Motor neuron (in vitro differentiated cells): ENCODE data around the gene CYFIP1. TPM values are rescaled to one million over a fixed set of nuclear protein-coding genes. Genes with fewer than 3 reads are reported as not detected.
"Not testable (repeated sequence)": the region's sequence is repeated elsewhere in the genome, so short reads cannot be mapped to it uniquely, and the experiment has no call there.

Experiments used
- ATAC-seq, 8 experiments: fragments of 200-7000 bp; cut with Tn5 transposase; replicated peaks in 6 of 8; 2 replicates each; pipeline ENCODE4 v1.8.0; 2021; ENCODE audit warnings: mild to moderate bottlenecking in 8 of 8, moderate library complexity in 8 of 8
- H3K27ac ChIP-seq, 2 donors: fragments of 250-450 bp; sonication (Bioruptor Pico); 2 replicates each; pipeline ENCODE4 v1.9.0; 2021; ENCODE audit warnings: antibody characterized with exemption in 2 of 2, mild to moderate bottlenecking in 2 of 2, moderate library complexity in 1 of 2
- H3K4me1 ChIP-seq, 2 donors: fragments of 250-450 bp; sonication (Bioruptor Pico); replicated peaks in 1 of 2; 2 replicates each; pipeline ENCODE4 v1.6.1; 2021; ENCODE audit warnings: antibody characterized with exemption in 2 of 2, mild to moderate bottlenecking in 2 of 2, moderate library complexity in 1 of 2
- H3K4me3 ChIP-seq, 5 donors: fragments of 250-450 bp; sonication (Bioruptor Pico); 2 replicates each; pipeline ENCODE4 v1.9.0; 2021; ENCODE audit warnings: antibody characterized with exemption in 5 of 5, mild to moderate bottlenecking in 5 of 5, moderate library complexity in 4 of 5
- WGBS, 10 experiments: fragments of 450-650 bp; shearing (Covaris generic); methylation state at CpG; one replicate each; pipeline ENCODE4 v1.0.0; 2022; 5-methylcytosine and 5-hydroxymethylcytosine counted together
- in situ Hi-C, 9 experiments: fragments of 400-800 bp; cut with MboI; loops; one replicate each; pipeline ENCODE4 v1.15.0; 2021; ENCODE audit warnings: low sequenced_read_pairs in 9 of 9, low pct_unique_long_range_greater_than_20kb in 2 of 9; ENCODE audit not compliant: unreplicated experiment in 9 of 9
- total RNA-seq, 8 experiments: library from RNA; unstranded; fragments of 300-600 nt; gene quantifications; 2 replicates each; pipeline versions ENCODE4 v1.2.3 to v1.2.4, GENCODE V29; 2022

CYFIP1 gene
- 10 to 100 TPM; 13.2 to 76.1 (median 31.8) TPM for total RNA-seq

- peak; percentile 78 to 87 (median 80) for ATAC-seq
- Histone ChIP-seq H3K27ac (no peak within 1 kb of the TSS), H3K4me3 (peak within 1 kb of the TSS; percentile 51 to 97 (median 64)), H3K4me1 (peaks cover 0 to 5% of the 10 kb centered on the region in 2 donors)
- WGBS, 10 experiments, result 0 to 3% (median 1%) methylated on average over 3 to 15 of the region's 93 CpGs; no CpG with 5 or more reads in 7 of the 10 experiments
- in situ Hi-C loops, result loop anchor here in 1 of 9 experiments (25.0 kb wide), 1 partner anchor 93 kb away; no protein-coding TSS in a partner anchor
Measured at GRCh38 chr15:22980189-22981050, at the start of gene CYFIP1. Gene CYFIP1, minus strand, starts transcription at chr15:22980368. Its CDS starts 33,083 bp downstream, at chr15:22947285.

GRCh38 chr15:23026218-23026617 is 46.0 kb upstream of the CYFIP1 start:
- no peak for ATAC-seq
- Histone ChIP-seq H3K27ac (no peak overlapping the region), H3K4me3 (no peak overlapping the region), H3K4me1 (no peaks in the 10 kb centered on the region)
- in situ Hi-C loops, result no loop called here
- 86 to 100% (median 100%) methylated on average over 1 of the region's 1 CpG; no CpG with 5 or more reads in 4 of the 10 experiments for WGBS, 10 experiments

GRCh38 chr15:23022156-23022555 is 42.0 kb upstream of the CYFIP1 start:
- Histone ChIP-seq H3K4me3 (no peak overlapping the region), H3K4me1 (no peaks in the 10 kb centered on the region), H3K27ac (no peak overlapping the region)
- no peak for ATAC-seq
- WGBS, 10 experiments, result 83 to 100% (median 95%) methylated on average over 1 to 2 of the region's 2 CpGs; no CpG with 5 or more reads in 3 of the 10 experiments
- in situ Hi-C loops, result no loop called here

GRCh38 chr15:23014394-23015000 is 34.3 kb upstream of the CYFIP1 start:
- WGBS, 10 experiments, result 86 to 100% methylated on average over 1 to 2 of the region's 3 CpGs; no CpG with 5 or more reads in 8 of the 10 experiments
- Histone ChIP-seq H3K4me3 (no peak overlapping the region), H3K4me1 (no peaks in the 10 kb centered on the region), H3K27ac (no peak overlapping the region)
- in situ Hi-C loops, result no loop called here
- ATAC-seq, result no peak

GRCh38 chr15:23013681-23014080 is 33.5 kb upstream of the CYFIP1 start:
- ATAC-seq, result no peak
- in situ Hi-C loops, result no loop called here
- H3K27ac ChIP-seq, result no peak overlapping the region
- H3K4me3 ChIP-seq, result no peak overlapping the region
- H3K4me1 ChIP-seq, result no peaks in the 10 kb centered on the region
- 80 to 100% (median 96%) methylated on average over 1 to 2 of the region's 5 CpGs; no CpG with 5 or more reads in 6 of the 10 experiments for WGBS, 10 experiments

- WGBS, 10 experiments, result 60 to 100% (median 92%) methylated on average over 1 to 8 of the region's 9 CpGs; no CpG with 5 or more reads in 2 of the 10 experiments
- H3K27ac ChIP-seq, ATAC-seq, in situ Hi-C loops, H3K4me3 ChIP-seq, H3K4me1 ChIP-seq: not testable (repeated sequence)
Measured at GRCh38 chr15:23012616-23013015, 32.4 kb upstream of the CYFIP1 start.

GRCh38 chr15:23003736-23004135 is 23.6 kb upstream of the CYFIP1 start:
- Histone ChIP-seq H3K4me3 (no peak overlapping the region), H3K27ac (no peak overlapping the region), H3K4me1 (no peaks in the 10 kb centered on the region)
- WGBS, 10 experiments, result 40 to 100% (median 94%) methylated on average over 1 to 5 of the region's 5 CpGs; no CpG with 5 or more reads in 2 of the 10 experiments
- in situ Hi-C loops, result no loop called here
- no peak for ATAC-seq

- Histone ChIP-seq H3K4me3 (no peak overlapping the region), H3K4me1 (no peaks in the 10 kb centered on the region), H3K27ac (no peak overlapping the region)
- 58 to 92% methylated on average over 2 of the region's 2 CpGs; no CpG with 5 or more reads in 8 of the 10 experiments for WGBS, 10 experiments
- in situ Hi-C loops, result no loop called here
- ATAC-seq, result no peak
Measured at GRCh38 chr15:23002920-23003319, 22.8 kb upstream of the CYFIP1 start.

- in situ Hi-C loops, result loop anchor here in 1 of 9 experiments (25.0 kb wide), 1 partner anchor 108 kb away; no protein-coding TSS in a partner anchor
- H3K4me3 ChIP-seq, result no peak overlapping the region
- no peak overlapping the region for H3K27ac ChIP-seq
- ATAC-seq, result peak in 1 of 8 experiments; percentile 97
- 33 to 99% (median 91%) methylated on average over 1 to 7 of the region's 7 CpGs; no CpG with 5 or more reads in 1 of the 10 experiments for WGBS, 10 experiments
- no peaks in the 10 kb centered on the region for H3K4me1 ChIP-seq
Measured at GRCh38 chr15:22995795-22996194, 15.6 kb upstream of the CYFIP1 start.

GRCh38 chr15:22992024-22992326 is 11.8 kb upstream of the CYFIP1 start:
- H3K27ac ChIP-seq, result no peak overlapping the region
- H3K4me3 ChIP-seq, result no peak overlapping the region
- no peaks in the 10 kb centered on the region for H3K4me1 ChIP-seq
- 41 to 91% (median 85%) methylated on average over 1 to 4 of the region's 5 CpGs; no CpG with 5 or more reads in 6 of the 10 experiments for WGBS, 10 experiments
- ATAC-seq, result no peak
- in situ Hi-C loops, result loop anchor here in 1 of 9 experiments (25.0 kb wide), 1 partner anchor 105 kb away; no protein-coding TSS in a partner anchor

GRCh38 chr15:22989576-22990477 is 9.7 kb upstream of the CYFIP1 start:
- 80 to 100% (median 96%) methylated on average over 1 to 2 of the region's 7 CpGs; no CpG with 5 or more reads in 6 of the 10 experiments for WGBS, 10 experiments

GRCh38 chr15:22988811-22989210 is 8.6 kb upstream of the CYFIP1 start:
- Histone ChIP-seq H3K27ac (no peak overlapping the region), H3K4me3 (no peak overlapping the region), H3K4me1 (no peaks in the 10 kb centered on the region)
- 39 to 94% (median 83%) methylated on average over 3 to 6 of the region's 7 CpGs; no CpG with 5 or more reads in 6 of the 10 experiments for whole genome bisulfite sequencing, 10 experiments
- in situ Hi-C loops, result loop anchor here in 1 of 9 experiments (25.0 kb wide), 1 partner anchor 102 kb away; no protein-coding TSS in a partner anchor
- no peak for ATAC-seq

More at GRCh38 chr15:22989576-22990477, 9.7 kb upstream of the CYFIP1 start:
- Histone ChIP-seq H3K27ac (no peak overlapping the region), H3K4me3 (no peak overlapping the region), H3K4me1 (no peaks in the 10 kb centered on the region)
- in situ Hi-C loops, result loop anchor here in 1 of 9 experiments (25.0 kb wide), 1 partner anchor 103 kb away; no protein-coding TSS in a partner anchor
- ATAC-seq, result peak in 4 of 8 experiments; percentile 27 to 82 (median 58)
